HEK293T (cell line): Measurements from ENCODE around the gene SLFN11.
"Not testable (repeated sequence)": the region's sequence is repeated elsewhere in the genome, so short reads cannot be mapped to it uniquely, and the experiment has no call there.

ENCODE experiments used
- CTCF ChIA-PET: fragments of 350-600 bp; formaldehyde crosslinking; extraction: SDS; loops from one replicate; lab custom pipeline; 2021; ENCODE audit warnings: antibody characterized with exemption, inconsistent platforms; lab: Yijun Ruan, JAX
- POLR2A ChIA-PET: fragments of 350-600 bp; formaldehyde crosslinking; extraction: SDS; loops from one replicate; lab custom pipeline; 2020; ENCODE audit warnings: antibody characterized with exemption, inconsistent platforms; lab: Yijun Ruan, JAX
- DNase-seq: peaks from one replicate; pipeline ENCODE4 v3.0.0; 2012; ENCODE audit warnings: mixed read lengths; ENCODE audit errors: extremely low spot score
- ARNT ChIP-seq: fragments of 450-650 bp; IDR thresholded peaks from 2 replicates; pipeline ENCODE4 v1.6.1; 2017; ENCODE audit warnings: mild to moderate bottlenecking
- BHLHE40 ChIP-seq: fragments of 450-650 bp; IDR thresholded peaks from 2 replicates; pipeline ENCODE4 v1.6.1; 2016; ENCODE audit warnings: mild to moderate bottlenecking, moderate library complexity, borderline replicate concordance
- CTBP1 ChIP-seq: fragments of 450-650 bp; IDR thresholded peaks from 2 replicates; pipeline ENCODE4 v1.6.1; 2016; ENCODE audit warnings: borderline replicate concordance
- ELF4 ChIP-seq: fragments of 450-650 bp; IDR thresholded peaks from 2 replicates; pipeline ENCODE4 v1.6.1; 2017; ENCODE audit warnings: antibody characterized with exemption
- FOXA1 ChIP-seq: fragments of 450-650 bp; IDR thresholded peaks from 2 replicates; pipeline ENCODE4 v1.6.1; 2016; ENCODE audit warnings: mild to moderate bottlenecking
- FOXK2 ChIP-seq: fragments of 450-650 bp; IDR thresholded peaks from 2 replicates; pipeline ENCODE4 v1.6.1; 2016; ENCODE audit warnings: mild to moderate bottlenecking
- FOXM1 ChIP-seq: fragments of 450-650 bp; IDR thresholded peaks from 2 replicates; pipeline ENCODE4 v1.6.1; 2017; ENCODE audit warnings: mild to moderate bottlenecking, borderline replicate concordance
- HDGF ChIP-seq: fragments of 450-650 bp; IDR thresholded peaks from 2 replicates; pipeline ENCODE4 v1.6.1; 2017; ENCODE audit warnings: antibody characterized with exemption, borderline replicate concordance
- L3MBTL2 ChIP-seq: fragments of 450-650 bp; conservative IDR thresholded peaks from 2 replicates; pipeline ENCODE4 v1.6.1; 2016; ENCODE audit warnings: mild to moderate bottlenecking
- LEF1 ChIP-seq: fragments of 450-650 bp; IDR thresholded peaks from 2 replicates; pipeline ENCODE4 v1.6.1; 2017; ENCODE audit warnings: mild to moderate bottlenecking, borderline replicate concordance
- NFRKB ChIP-seq: fragments of 450-650 bp; IDR thresholded peaks from 2 replicates; pipeline ENCODE4 v1.6.1; 2016; ENCODE audit warnings: mild to moderate bottlenecking, moderate library complexity
- PKNOX1 ChIP-seq: fragments of 450-650 bp; IDR thresholded peaks from 2 replicates; pipeline ENCODE4 v1.6.1; 2016
- SP1 ChIP-seq: fragments of 450-650 bp; IDR thresholded peaks from 2 replicates; pipeline ENCODE4 v1.6.1; 2017
- SUZ12 ChIP-seq: fragments of 450-650 bp; IDR thresholded peaks from 2 replicates; pipeline ENCODE4 v1.6.1; 2016; ENCODE audit warnings: mild to moderate bottlenecking
- TARDBP ChIP-seq: fragments of 450-650 bp; IDR thresholded peaks from 2 replicates; pipeline ENCODE4 v1.6.1; 2016
- ZNF384 ChIP-seq: fragments of 450-650 bp; IDR thresholded peaks from 2 replicates; pipeline ENCODE4 v1.6.1; 2016

SLFN11 gene

DNA sequence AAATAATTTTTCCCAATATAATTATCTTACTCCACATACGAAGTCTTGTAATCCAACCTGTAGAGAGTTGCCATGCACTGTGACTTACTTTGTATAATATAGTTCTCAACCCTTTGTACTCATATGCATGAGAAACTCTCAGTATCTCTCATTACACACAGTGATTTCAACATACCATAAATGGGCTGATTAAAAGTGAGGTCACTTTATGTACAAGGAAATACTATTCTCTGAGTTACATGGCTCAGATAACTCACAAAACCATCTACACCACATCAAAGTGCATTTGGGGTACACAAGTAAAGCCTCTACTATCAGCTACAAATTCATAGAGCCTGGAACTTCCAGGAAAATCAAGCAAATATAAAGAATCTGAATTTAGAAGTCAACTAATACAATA is 30.9 kb upstream of the SLFN11 start:
- TF ChIP-seq SP1 (no peak), FOXM1 (no peak), ARNT (no peak), CTBP1 (no peak), TARDBP (no peak), LEF1 (no peak), ZNF384 (no peak), FOXA1 (no peak), BHLHE40 (no peak), L3MBTL2 (no peak)
- CTCF ChIA-PET = no interaction called here
- POLR2A ChIA-PET = no interaction called here

GRCh38 chr17:35393783-35394182 is 20.4 kb upstream of the SLFN11 start:
- DNase-seq, CTCF ChIA-PET: not testable (repeated sequence)

More for the DNA sequence above, 30.9 kb upstream of the SLFN11 start:
- no peak for DNase-seq

GRCh38 chr17:35390663-35391062 is 17.2 kb upstream of the SLFN11 start:
- ChIA-PET CTCF (no interaction called here), POLR2A (interaction anchor here (1.2 kb wide), 1 partner anchor 17 kb away, joined by 4 read pairs; the partner anchor contains the start of gene SLFN11)
- no peak for DNase-seq
- TF ChIP-seq ZNF384 (no peak), BHLHE40 (no peak), TARDBP (no peak), ARNT (no peak), HDGF (no peak), CTBP1 (no peak), SUZ12 (no peak), FOXA1 (no peak), L3MBTL2 (no peak), FOXK2 (no peak), LEF1 (no peak), NFRKB (no peak), PKNOX1 (no peak), FOXM1 (no peak), SP1 (no peak), ELF4 (no peak)

More at GRCh38 chr17:35393783-35394182, 20.4 kb upstream of the SLFN11 start:
- POLR2A ChIA-PET = not testable (repeated sequence)

GRCh38 chr17:35390156-35390555 is 16.7 kb upstream of the SLFN11 start:
- POLR2A ChIA-PET = interaction anchor here (1.2 kb wide), 1 partner anchor 17 kb away, joined by 4 read pairs; the partner anchor contains the start of gene SLFN11

DNA sequence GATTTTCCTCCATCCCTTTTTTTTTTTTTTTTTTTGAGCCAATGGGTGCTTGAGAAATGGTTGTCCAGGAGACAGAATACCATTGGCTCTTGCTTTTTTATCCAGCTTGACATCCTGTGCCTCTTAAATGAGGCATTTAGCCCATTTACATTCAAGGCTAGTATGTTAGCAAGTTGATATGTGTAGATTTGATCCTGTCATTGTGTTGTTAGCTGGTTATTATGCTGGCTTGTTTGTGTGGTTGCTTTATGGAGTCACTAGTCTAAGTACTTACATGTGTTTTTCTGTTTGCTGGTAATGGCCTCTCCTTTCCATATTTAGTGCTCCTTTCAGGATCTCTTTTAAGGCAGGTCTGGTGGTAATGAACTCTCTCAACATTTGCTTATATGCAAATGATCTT is 14.1 kb upstream of the SLFN11 start:
- TF ChIP-seq HDGF (no peak), BHLHE40 (no peak), FOXA1 (no peak), TARDBP (no peak), ZNF384 (no peak), LEF1 (no peak), PKNOX1 (no peak), L3MBTL2 (no peak), NFRKB (no peak), SP1 (no peak), FOXM1 (no peak), ARNT (no peak), CTBP1 (no peak), SUZ12 (no peak), ELF4 (no peak), FOXK2 (no peak)
- ChIA-PET CTCF (no interaction called here), POLR2A (no interaction called here)
- DNase-seq = no peak

More at GRCh38 chr17:35390156-35390555, 16.7 kb upstream of the SLFN11 start:
- CTCF ChIA-PET = no interaction called here
- DNase-seq = no peak
- no peak for TF ChIP-seq TARDBP

DNA sequence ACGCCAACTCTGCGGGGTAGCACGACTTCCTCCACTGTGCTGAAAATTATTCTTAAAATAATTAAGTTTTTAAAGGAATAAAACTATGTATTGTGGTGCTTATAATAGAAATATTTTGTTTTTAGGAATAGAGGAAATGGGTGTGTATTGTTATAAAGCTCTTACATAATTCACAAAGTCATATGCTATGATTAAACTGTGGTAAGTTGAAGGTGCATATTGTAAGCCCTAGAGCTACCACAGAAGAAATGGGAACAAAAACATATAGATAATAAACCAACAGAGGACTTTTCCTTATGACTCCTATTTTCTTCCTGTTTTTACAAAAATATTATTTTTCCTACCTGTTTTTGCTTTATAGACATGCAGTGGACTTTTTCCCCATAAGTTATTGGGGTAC is 4.3 kb upstream of the SLFN11 start:
- ChIA-PET CTCF (no interaction called here), POLR2A (no interaction called here)

DNA sequence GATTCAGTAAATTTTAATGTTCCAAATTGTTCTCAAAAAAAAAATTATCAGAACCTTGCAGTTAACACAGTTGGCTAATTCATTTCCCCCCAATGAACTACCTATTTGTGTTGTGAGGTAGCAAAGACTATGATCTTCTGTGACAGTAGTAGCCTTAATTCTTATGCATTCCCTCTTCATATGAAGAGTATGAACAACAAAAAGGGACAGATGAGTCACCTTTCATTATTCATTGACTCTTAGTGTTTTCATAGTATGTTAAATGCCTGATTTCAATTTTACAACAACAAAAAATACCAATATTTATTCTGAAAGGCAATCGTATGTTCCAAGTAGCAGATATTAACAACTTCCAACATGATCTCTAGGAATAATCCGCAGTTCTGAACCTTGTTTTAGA is 3.6 kb upstream of the SLFN11 start:
- DNase-seq = no peak
- ChIA-PET POLR2A (no interaction called here), CTCF (no interaction called here)
- TF ChIP-seq TARDBP = no peak
- TF ChIP-seq HDGF = no peak
- no peak for TF ChIP-seq NFRKB
- no peak for TF ChIP-seq ZNF384
- TF ChIP-seq ARNT = no peak
- no peak for TF ChIP-seq ELF4
- TF ChIP-seq PKNOX1 = no peak

More for the DNA sequence above, 4.3 kb upstream of the SLFN11 start:
- DNase-seq = no peak
- TF ChIP-seq L3MBTL2 (no peak), ZNF384 (no peak), LEF1 (no peak)

- CTCF ChIA-PET = interaction anchor here (0.7 kb wide), 1 partner anchor 63 kb away, joined by 3 read pairs; no protein-coding TSS in a partner anchor
- TF ChIP-seq ZNF384 (no peak), CTBP1 (no peak), ELF4 (no peak), SP1 (no peak), BHLHE40 (no peak), FOXK2 (no peak), HDGF (no peak), NFRKB (no peak), L3MBTL2 (no peak), SUZ12 (no peak), TARDBP (no peak), FOXA1 (no peak)
- no peak for DNase-seq
- POLR2A ChIA-PET = interaction anchor here (1.0 kb wide), 1 partner anchor 202 kb away, joined by 3 read pairs; the partner anchor contains the start of gene PEX12
These were observed 2.8 kb upstream of the SLFN11 start for GRCh38 chr17:35376245-35376644.
